Hepatocyte (in vitro differentiated cells): Measurements from ENCODE around the gene RARA. TPM values are rescaled to one million over a fixed set of nuclear protein-coding genes. Genes with fewer than 3 reads are reported as not detected.

Source experiments
- DNase-seq: peaks from one replicate; pipeline ENCODE4 v3.0.0-alpha.2; 2016; ENCODE audit warnings: low spot score
- H2AFZ ChIP-seq: fragments of 200-600 bp; sonication (generic); 2 replicates; pipeline ENCODE4 v1.6.0; 2016; ENCODE audit warnings: antibody characterized with exemption, mild to moderate bottlenecking
- H3K27ac ChIP-seq: fragments of 200-600 bp; sonication (generic); 2 replicates; pipeline ENCODE4 v1.5.1; 2016; ENCODE audit warnings: mild to moderate bottlenecking
- H3K27me3 ChIP-seq: fragments of 200-600 bp; sonication (generic); 2 replicates; pipeline ENCODE4 v1.6.1; 2016
- H3K36me3 ChIP-seq: fragments of 200-600 bp; sonication (generic); replicated peaks from 2 replicates; pipeline ENCODE4 v1.5.1; 2016; ENCODE audit warnings: low read depth; ENCODE audit not compliant: insufficient read depth
- H3K4me1 ChIP-seq: fragments of 200-600 bp; sonication (generic); 2 replicates; pipeline ENCODE4 v1.5.1; 2016; ENCODE audit warnings: mild to moderate bottlenecking, moderate library complexity; ENCODE audit not compliant: insufficient read depth
- H3K4me2 ChIP-seq: fragments of 200-600 bp; sonication (generic); 2 replicates; pipeline ENCODE4 v1.6.0; 2016
- H3K4me3 ChIP-seq: fragments of 200-600 bp; sonication (generic); 2 replicates; pipeline ENCODE4 v1.5.1; 2016; ENCODE audit warnings: mild to moderate bottlenecking
- H3K79me2 ChIP-seq: fragments of 200-600 bp; sonication (generic); 2 replicates; pipeline ENCODE4 v1.6.0; 2017; ENCODE audit warnings: mild to moderate bottlenecking
- H3K9me2 ChIP-seq: fragments of 200-600 bp; sonication (generic); replicated peaks from 2 replicates; pipeline ENCODE4 v1.6.0; 2017; ENCODE audit warnings: mild to moderate bottlenecking; ENCODE audit not compliant: insufficient read depth
- H3K9me3 ChIP-seq: fragments of 200-600 bp; sonication (generic); 2 replicates; pipeline ENCODE4 v1.5.1; 2016; ENCODE audit warnings: low read depth, mild to moderate bottlenecking
- H4K20me1 ChIP-seq: fragments of 200-600 bp; sonication (generic); 2 replicates; pipeline ENCODE4 v1.6.0; 2016; ENCODE audit warnings: mild to moderate bottlenecking; ENCODE audit not compliant: insufficient read depth, poor library complexity, severe bottlenecking
- EZH2 ChIP-seq: fragments of 200-600 bp; sonication (generic); IDR thresholded peaks from 2 replicates; pipeline ENCODE4 v1.6.1; 2016; ENCODE audit warnings: antibody characterized with exemption, mild to moderate bottlenecking, borderline replicate concordance
- EZH2phosphoT487 ChIP-seq: fragments of 200-600 bp; sonication (generic); IDR thresholded peaks from one replicate; pipeline ENCODE4 v1.6.1; 2018; ENCODE audit warnings: antibody characterized with exemption, mild to moderate bottlenecking, low read depth, moderate library complexity; ENCODE audit not compliant: unreplicated experiment, severe bottlenecking
- WGBS: methylation state at CpG from one replicate; pipeline ENCODE4 v1.1.6; 2016; ENCODE audit warnings: low lambda C conversion rate; ENCODE audit errors: missing lambda C conversion rate; 5-methylcytosine and 5-hydroxymethylcytosine counted together
- polyA plus RNA-seq: library from polyadenylated mRNA; unstranded; fragments of >200 nt; fragmentation: Nextera tagmentation; extraction: Ambion mirVana; gene quantifications from 2 replicates; pipeline ENCODE4 v1.2.1, GENCODE V29; 2016
- total RNA-seq: library from RNA; depleted of rRNA; stranded (reverse); fragments of >200 nt; gene quantifications from 2 replicates; pipeline ENCODE4 v1.2.3, GENCODE V29; 2014
- TF ChIP-seq, protein P1 (sequence below): fragments of 200-600 bp; sonication (generic); IDR thresholded peaks from 2 replicates; pipeline ENCODE4 v1.5.1; 2016; ENCODE audit warnings: antibody characterized with exemption, mild to moderate bottlenecking; ENCODE audit not compliant: poor library complexity

The RARA gene
- total and polyA plus RNA-seq, 2 experiments from 2014 or later = 30.0 to 33.1 TPM

DNA sequence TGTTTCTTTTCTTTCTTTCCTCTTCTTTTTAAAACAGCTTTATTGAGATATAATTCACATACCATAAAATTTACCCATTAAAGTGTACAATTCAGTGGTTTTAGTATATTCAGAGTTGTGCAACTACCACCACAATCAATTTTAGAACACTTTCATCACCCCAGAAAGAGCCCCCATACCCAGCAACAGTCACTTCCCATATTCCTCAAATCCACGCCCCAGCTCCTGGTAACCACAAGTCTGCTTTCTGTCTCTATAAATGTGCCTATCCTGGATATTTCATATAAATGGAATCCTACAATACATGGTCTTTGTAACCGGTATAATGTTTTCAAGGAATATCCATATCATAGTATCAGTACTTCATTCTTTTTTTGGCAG, 19.4 kb downstream of the RARA start:
- Histone ChIP-seq H3K4me2 (peak overlapping the region; percentile 5), H3K4me3 (no peak overlapping the region), H3K4me1 (peaks cover 71% of the 10 kb centered on the region), H3K27ac (peak overlapping the region; percentile 57), H3K9me3 (no peaks in the 10 kb centered on the region), H3K79me2 (peaks cover 97% of the 10 kb centered on the region), H3K36me3 (no peaks in the 10 kb centered on the region), H4K20me1 (peaks cover 45% of the 10 kb centered on the region), H2AFZ (no peak overlapping the region), H3K27me3 (no peaks in the 10 kb centered on the region), H3K9me2 (no peaks in the 10 kb centered on the region)
- WGBS = 96% methylated on average over 2 of the region's 2 CpGs
- TF ChIP-seq EZH2 = no peak
- no peak for DNase-seq

DNA sequence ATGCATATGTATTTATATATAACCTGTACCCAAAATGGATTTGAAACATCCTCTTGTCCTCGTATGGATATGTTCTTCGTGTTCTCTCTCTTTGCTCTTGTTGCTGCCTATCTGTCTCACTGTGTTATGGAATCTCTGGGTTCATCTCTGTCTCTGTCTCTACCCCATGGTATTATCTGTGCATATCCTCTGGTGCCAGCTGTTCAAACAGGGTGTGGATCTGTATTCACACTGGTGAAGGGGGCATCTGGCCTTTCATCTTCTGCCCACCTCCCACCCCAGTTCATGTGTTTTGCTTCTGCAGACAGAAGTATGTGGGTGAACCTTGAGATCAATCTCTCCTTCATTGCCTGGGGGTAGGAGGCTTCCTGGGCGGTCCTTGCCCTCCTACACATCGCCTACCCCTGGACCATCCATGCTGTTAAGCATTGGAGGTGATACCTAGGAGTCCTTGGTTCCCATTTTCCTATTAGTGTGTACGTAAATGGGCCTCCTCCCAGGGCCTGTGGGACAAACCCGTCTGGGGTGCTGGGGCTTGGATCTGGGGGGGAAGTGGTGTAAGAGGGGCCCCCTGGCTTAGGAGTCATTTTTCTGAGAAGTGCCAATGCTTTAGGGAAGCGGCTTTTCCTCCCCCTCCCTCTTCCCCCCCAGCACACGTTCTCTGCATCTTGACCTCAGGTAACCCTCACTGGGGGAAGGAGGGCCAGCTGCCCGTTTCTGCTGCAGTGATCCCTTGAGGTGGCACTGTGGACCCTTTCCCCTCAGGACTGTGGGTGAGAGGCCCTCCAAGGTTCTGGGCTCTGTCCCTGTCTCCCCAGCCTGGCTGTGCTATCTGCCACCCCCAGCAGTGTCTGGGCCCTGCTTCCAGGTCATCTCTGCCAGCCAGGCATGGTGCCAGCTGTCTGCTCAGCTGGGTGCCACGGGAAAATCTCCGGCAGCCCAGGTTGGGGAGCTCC, 21.1 kb downstream of the RARA start:
- Histone ChIP-seq H3K4me2 (no peak overlapping the region), H3K4me1 (peaks cover 74% of the 10 kb centered on the region), H3K36me3 (no peaks in the 10 kb centered on the region), H3K9me3 (no peaks in the 10 kb centered on the region), H3K9me2 (no peaks in the 10 kb centered on the region), H3K27ac (no peak overlapping the region), H4K20me1 (peaks cover 30% of the 10 kb centered on the region), H3K4me3 (no peak overlapping the region), H3K79me2 (peaks cover 97% of the 10 kb centered on the region), H2AFZ (no peak overlapping the region), H3K27me3 (no peaks in the 10 kb centered on the region)
- DNase-seq = no peak
- TF ChIP-seq, protein P1, sequence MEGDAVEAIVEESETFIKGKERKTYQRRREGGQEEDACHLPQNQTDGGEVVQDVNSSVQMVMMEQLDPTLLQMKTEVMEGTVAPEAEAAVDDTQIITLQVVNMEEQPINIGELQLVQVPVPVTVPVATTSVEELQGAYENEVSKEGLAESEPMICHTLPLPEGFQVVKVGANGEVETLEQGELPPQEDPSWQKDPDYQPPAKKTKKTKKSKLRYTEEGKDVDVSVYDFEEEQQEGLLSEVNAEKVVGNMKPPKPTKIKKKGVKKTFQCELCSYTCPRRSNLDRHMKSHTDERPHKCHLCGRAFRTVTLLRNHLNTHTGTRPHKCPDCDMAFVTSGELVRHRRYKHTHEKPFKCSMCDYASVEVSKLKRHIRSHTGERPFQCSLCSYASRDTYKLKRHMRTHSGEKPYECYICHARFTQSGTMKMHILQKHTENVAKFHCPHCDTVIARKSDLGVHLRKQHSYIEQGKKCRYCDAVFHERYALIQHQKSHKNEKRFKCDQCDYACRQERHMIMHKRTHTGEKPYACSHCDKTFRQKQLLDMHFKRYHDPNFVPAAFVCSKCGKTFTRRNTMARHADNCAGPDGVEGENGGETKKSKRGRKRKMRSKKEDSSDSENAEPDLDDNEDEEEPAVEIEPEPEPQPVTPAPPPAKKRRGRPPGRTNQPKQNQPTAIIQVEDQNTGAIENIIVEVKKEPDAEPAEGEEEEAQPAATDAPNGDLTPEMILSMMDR = no peak
- TF ChIP-seq EZH2 (no peak), EZH2phosphoT487 (no peak)
- 73% methylated on average over 10 of the region's 11 CpGs for WGBS

DNA sequence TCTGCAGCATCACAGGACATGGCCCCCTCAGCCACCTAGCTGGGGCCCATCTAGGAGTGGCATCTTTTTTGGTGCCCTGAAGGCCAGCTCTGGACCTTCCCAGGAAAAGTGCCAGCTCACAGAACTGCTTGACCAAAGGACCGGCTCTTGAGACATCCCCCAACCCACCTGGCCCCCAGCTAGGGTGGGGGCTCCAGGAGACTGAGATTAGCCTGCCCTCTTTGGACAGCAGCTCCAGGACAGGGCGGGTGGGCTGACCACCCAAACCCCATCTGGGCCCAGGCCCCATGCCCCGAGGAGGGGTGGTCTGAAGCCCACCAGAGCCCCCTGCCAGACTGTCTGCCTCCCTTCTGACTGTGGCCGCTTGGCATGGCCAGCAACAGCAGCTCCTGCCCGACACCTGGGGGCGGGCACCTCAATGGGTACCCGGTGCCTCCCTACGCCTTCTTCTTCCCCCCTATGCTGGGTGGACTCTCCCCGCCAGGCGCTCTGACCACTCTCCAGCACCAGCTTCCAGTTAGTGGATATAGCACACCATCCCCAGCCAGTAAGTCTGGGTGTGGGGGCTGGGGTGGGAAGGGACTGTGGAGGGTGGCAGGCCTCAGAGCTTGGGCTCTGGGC, 22.0 kb downstream of the RARA start:
- H2AFZ ChIP-seq = no peak overlapping the region
- no peaks in the 10 kb centered on the region for H3K36me3 ChIP-seq
- TF ChIP-seq EZH2phosphoT487 = no peak
- TF ChIP-seq, protein P1 = no peak
- H3K9me2 ChIP-seq = no peaks in the 10 kb centered on the region
- 98% methylated on average over 8 of the region's 10 CpGs for WGBS
- peaks cover 78% of the 10 kb centered on the region for H3K4me1 ChIP-seq
- H3K27me3 ChIP-seq = no peaks in the 10 kb centered on the region
- H3K9me3 ChIP-seq = no peaks in the 10 kb centered on the region
- H3K27ac ChIP-seq = peak overlapping the region; percentile 71
- peaks cover 97% of the 10 kb centered on the region for H3K79me2 ChIP-seq
- DNase-seq = no peak
- peaks cover 27% of the 10 kb centered on the region for H4K20me1 ChIP-seq
- H3K4me2 ChIP-seq = peak overlapping the region; percentile 48
- no peak overlapping the region for H3K4me3 ChIP-seq
